GM18520 (cell line): ENCODE data around the gene TRPC1.
"Not testable (repeated sequence)": the region's sequence is repeated elsewhere in the genome, so short reads cannot be mapped to it uniquely, and the experiment has no call there.

Experiments used
- ATAC-seq: cut with Tn5 transposase; IDR thresholded peaks from one replicate; pipeline ENCODE4 v1.9.1; 2021; ENCODE audit not compliant: unreplicated experiment

Gene TRPC1

DNA sequence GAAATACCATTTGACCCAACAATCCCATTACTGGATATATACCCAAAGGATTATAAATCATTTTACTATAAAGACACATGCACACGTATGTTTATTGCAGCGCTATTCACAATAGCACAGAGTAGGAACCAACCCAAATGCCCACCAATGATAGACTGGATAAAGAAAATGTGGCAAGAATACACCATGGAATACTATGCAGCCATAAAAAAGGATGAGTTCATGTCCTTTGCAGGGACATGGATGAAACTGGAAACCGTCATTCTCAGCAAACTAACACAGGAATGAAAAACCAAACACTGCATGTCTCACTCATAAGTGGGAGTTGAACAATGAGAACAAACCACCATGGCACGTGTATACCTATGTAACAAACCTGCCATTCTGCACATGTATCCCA is 26.7 kb downstream of the TRPC1 start:
- ATAC-seq: not testable (repeated sequence)

DNA sequence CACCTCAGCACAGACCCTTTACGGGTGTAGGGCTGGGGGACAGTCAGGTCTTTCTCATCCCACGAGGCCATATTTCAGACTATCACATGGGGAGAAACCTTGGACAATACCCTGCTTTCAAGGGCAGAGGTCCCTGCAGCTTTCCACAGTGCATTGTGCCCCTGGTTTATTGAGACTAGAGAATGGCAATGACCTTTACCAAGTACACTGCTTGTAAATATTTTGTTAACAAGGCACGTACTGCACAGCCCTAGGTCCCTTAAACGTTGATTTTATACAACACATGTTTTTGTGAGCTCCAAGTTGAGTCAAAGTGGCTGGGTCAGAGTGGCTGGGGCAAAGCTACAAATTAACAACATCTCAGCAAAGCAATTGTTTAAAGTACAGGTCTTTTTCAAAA is 28.8 kb downstream of the TRPC1 start:
- ATAC-seq: not testable (repeated sequence)

DNA sequence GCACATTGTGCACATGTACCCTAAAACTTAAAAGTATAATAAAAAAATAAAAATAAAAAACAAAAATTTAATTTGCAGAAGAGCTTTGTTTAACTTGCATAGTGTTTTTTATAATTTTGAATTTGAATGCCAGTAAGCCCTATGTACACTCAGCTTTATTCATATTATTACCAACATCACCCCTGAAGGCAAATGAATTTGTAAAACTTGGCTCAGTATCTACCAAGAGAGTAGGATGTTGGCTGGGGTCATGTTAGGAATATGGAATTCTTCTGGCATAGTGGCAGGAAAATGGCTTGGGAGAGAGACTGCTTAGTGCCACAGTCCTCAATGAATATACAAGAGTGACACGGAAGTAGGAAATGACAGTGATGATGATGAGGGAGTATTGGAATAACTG is 30.7 kb downstream of the TRPC1 start:
- ATAC-seq: no peak

DNA sequence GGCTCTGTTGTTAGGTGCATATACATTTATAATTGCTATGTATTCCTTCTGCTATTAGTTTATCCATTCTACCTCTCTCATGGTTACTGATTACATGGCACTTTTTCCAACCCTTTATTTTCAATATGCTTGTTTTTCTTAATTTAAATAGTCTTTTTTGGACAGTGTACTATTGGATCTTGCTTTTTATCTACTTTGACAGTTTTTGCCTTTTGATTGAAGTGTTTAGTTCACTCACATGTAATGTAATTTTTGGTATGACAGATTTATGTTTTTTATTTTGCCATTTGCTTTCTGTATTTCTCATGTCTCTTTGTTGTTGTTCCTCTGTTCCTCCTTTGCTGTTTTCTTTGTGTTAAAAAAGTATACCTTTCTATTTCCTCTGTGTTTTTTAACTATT is 44.5 kb downstream of the TRPC1 start:
- ATAC-seq: no peak

DNA sequence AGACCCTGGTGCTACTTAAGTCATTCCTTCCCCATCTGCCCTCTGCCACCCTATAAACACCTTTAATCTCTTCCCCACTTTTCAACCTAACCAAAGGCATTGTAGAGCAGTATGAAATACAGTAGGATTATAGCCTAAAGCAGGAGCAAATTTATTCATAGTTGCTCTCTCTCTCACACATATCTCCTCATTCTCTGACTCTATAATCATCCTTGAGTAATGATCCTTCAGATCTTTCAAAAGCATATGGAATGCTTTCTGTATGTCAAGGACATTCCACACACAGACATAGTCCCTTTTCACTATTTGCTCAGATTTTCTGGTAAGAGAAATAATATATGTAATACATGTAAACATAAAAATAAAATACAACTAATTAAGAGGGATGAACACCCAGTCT is 54.1 kb downstream of the TRPC1 start:
- no peak for ATAC-seq

DNA sequence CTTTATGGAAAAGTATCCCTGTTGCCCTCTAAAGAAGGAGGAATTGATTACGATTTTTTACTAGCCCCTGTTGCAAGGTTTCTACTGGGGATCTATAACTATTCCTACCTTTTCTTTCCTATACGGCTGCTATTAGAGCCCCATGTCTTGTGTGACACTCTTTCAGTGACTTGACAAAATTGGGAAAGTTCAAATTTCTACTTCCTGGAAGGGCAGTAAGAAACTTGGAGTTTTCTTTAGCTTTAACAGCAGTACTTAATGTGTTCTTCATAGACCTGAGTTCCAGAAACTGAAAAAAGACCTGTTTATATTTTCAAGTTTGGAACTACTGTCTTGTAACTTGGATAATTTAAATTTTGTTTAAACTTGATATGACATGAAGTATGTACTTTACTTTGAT is 54.7 kb downstream of the TRPC1 start:
- ATAC-seq: no peak

DNA sequence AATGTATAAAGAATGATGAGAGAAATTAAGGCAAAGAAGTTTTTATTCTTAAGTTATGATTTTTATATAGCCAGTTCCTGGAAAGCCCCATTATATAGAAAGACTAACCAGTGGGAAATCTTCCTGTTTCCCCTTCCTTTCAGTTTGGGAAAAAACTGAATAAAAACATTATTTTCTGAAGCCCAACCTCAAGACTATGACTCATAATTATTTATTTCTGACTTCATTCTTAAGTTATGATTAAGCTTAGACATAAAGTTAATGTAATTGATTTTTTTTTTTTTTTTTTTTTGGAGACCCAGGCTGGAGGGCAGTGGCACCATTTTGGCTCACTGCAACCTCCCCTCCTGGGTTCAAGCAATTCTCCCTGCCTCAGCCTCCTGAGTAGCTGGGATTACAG is 55.8 kb downstream of the TRPC1 start:
- ATAC-seq: no peak

DNA sequence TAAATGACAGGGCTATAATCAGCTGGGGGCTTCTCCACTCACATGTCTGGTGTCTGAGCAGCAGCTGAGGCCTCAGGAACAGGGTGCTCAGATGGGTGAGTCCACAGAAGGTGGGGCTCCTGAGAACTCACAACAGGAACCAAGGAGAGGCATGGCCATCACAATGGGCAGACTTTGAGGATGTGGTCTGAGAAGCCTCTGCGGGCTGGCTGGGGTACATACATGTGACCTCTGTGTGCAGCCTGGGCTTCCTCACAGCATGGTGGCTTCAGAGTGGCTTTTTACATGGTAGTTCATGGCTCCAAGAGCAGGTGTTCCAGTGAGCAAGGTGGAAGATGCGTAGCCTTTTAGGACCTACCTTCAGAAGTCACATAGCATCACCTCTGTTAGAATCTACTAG is 58.8 kb downstream of the TRPC1 start:
- ATAC-seq: no peak

DNA sequence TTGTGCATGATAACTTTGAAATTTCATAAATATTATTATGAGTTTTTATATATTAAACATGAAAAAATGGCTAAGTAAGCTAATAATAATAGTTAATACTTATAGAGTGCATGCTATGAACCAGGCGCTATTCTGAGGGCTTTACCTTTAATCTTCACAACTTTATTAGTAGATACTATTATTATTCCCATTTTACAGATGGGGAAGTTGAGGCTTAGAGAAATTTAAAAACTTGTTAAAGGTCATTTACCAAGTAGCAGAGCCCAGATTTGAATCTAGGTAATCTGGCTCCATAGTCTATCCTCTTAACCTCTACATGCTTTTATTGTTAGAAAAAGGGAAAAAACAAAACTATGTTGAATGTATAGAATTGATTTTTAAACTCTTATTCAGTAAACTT is 60.4 kb downstream of the TRPC1 start:
- ATAC-seq: no peak

DNA sequence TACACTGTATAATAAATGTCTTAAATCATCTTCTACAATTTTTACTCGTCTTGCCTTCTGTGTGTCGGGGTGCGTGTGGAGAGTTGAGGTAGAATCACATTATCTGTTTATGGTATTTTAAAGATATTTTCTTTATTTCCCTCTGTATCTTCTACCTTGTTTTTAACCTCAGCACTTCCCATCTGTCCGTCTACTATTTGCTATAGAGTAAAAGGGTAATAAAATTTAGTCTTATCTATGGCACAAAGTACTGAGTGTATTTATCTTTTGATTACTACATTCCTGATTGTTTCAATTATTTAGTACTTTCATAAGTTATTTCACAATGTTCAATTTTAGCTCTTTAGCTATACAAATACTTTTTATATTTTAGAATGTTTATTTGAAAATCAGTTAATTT is 62.2 kb downstream of the TRPC1 start:
- ATAC-seq: no peak

DNA sequence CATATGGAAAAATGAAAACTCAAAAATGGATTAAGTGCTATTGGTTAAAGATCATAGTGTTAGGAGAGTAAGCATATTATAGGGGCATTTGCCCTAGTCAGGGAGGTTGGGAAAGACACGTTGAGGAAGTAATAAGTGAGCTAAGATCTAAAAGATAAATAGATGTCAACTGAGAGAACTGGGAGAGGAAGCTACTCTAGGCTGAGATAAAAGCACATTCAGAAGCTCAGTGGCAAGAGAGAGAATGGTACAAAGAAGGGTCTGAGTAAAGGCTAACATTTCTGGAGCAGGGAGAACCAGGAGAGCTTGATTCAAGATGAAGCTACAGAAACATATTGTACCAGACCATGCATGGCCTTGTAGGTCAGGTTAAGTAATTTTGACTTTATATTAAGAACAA is 63.9 kb downstream of the TRPC1 start:
- ATAC-seq: no peak

DNA sequence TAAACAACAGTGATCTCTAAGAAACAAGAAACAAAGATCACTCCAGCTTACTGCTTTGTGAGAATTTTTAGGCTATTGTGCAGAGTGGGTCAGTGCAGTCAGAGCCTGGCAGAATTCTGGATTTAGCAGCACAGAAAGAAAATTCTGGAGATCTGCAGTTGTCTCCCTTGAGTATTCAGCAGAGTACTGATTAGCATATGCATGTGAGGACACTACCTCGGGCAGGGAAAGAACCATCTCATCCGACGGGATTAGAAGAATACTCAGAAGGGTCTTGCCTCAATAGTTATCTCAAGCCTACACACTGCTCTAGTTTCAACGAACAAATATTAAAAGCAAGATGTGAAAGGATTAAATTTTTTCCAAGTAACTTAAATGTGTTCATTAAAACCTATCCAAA is 70.7 kb downstream of the TRPC1 start:
- no peak for ATAC-seq

DNA sequence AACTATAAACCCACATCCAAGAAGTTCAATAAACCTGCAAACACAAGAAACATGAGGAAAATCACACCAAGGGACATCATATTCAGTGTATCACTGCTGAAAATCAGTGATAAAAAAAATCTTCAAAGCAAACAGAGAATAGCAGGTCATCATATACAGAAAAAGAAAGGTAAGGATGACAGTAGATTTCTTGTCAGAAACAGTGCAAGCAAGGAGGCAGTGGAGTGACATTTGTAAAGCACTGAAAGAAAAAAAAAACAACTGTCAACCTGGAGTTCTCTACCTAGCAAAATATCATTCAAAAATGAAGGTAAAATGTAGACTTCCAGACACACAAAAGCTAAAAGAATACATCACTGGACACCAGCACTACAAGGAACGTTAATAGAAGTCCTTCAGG is 71.5 kb downstream of the TRPC1 start:
- no peak for ATAC-seq

DNA sequence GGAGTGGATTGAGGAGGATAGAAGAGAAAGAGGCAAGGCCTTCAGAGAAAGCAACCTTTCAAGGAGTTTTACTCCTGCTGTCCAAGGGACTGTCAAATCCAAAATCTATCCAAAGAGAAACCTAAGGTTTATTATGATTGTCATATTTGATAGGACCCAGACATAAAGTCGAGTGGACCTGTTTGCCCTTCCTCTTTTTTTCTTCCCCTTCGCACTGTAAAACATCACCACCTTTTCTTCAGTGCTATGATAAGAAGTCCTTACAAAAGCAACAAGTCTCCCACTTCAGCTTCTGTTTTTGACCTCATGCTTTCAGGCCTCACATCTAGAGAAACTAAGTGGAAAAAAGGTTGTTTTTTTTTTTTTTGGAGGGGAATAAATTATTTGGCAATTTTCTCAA is 73.0 kb downstream of the TRPC1 start:
- no peak for ATAC-seq

DNA sequence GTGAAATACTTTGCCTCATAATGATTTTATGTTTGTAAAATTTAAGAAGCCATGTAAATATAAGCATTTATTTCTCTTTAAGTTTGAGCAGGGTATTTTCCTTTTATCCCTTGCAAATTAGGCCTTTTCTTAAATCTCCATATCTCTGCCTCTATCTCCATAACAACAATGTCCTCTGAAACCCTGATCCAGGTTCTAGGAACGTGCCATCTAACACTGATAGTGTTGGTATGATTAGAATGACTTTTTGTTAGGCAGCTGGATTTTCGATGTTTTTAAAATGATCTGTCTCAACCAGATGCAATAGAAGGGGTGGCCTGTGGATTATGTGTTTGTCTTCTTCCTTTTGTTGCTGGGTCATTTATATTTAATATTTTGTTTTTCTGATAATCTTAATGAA is 77.9 kb downstream of the TRPC1 start:
- ATAC-seq: no peak

DNA sequence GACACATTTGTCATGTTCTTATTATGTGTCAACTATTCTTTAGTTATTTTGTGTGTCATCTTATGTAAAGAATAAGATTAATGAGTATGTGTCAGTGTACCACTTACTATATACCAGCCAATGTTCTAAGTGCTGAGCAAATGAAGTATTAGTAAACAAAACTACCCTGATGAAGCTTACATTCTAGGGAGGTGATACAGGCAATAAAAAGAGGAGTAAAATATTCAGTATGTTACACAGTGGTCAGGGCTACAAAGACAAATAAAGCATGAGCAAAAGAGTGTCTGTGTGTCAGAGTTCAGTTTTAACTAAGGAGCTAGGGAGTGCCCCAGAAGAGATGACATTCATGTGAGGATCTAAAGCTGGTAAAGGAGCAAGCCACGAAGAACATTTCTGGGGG is 79.1 kb downstream of the TRPC1 start:
- no peak for ATAC-seq

DNA sequence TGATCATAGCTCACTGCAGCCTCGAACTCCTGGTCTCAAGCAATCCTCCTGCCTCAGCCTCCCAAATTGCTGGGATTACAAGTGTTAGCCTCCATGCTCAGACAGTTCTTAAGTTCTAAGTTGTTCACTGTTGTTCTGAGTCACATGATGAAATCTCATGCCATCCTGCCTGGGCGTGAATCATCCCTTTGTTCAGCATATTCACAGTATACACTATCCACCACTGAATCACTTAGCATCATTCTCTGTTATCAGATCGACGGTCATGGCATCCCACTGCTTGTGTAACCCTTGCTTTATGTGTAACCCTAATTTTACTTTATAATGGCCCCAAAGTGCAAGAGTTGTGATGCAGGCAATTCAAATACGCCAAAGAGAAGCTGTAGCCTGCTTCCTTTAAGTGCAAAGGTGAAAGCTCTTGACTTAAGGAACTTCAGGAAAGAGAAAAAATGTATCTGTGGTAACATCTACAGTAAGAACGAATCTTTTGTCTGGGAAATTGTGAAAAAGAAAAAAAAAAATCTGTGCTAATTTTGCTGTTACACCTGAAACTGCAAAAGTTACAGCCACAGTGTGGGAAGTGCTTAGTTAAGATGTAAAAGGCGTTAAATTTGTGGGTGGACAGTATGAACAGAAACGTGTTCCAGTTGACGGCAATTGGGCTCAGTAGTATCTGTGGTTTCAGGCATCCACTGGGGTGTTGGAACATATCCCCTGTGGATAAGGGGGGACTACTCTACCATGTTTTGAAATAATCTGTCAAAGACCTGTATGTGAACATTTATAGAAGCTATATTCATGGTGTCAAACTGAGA is 84.5 kb downstream of the TRPC1 start:
- ATAC-seq: no peak

DNA sequence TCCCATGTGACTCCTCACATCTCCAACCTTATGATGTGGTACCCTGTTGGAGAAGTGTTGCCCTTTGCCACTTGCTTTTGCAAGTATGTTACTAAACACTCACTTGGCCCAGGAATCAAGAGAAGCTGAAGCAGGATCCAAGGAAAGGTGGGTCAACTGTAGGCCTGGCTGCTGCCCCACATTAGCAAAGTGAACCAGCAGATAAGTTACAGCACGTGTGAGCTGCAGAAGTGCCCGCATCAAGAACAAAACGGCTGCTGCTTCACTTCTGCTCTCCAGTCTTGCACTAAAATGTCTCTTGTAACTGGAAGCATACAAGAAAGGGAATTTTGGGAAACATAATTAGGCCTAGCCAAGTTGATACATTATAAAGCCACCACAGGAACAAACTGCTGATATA is 85.4 kb downstream of the TRPC1 start:
- no peak for ATAC-seq

DNA sequence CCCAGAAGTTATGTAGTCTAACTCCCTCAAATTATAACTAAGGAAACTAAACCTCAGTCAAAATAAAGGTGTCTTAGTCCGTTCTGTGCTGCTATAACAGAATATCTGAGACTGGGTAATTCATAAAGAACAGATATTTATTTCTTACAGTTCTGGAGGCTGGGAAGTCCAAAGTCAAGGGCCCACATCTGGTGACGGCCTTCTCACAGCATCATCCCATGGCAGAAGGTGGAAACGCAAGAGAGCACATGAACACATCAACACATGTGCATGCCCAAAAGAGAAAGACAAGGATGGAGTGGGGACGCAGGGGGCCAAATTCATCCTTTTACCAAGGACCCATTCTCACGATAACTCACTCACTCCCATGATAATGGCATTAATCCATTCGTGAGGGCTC is 92.0 kb downstream of the TRPC1 start:
- ATAC-seq: no peak

DNA sequence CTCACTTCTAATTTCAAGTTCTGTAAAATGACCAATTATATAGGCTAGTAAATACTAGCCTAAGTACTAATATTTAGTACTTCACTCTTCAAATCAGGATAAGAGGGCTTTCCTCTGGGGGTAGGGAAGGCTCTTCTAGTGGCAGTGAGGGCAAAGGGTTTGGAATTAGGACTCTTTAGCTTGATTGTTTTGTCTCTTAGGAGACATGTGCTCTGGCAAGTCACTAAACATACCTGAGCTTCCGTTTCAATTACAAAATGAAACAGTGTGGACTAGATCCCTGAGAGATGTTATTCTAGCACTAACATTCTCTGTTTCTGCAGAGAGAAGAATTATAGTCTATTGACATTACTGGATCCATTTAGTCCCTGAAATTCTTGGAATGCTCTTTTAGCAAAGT is 93.5 kb downstream of the TRPC1 start:
- ATAC-seq: no peak

DNA sequence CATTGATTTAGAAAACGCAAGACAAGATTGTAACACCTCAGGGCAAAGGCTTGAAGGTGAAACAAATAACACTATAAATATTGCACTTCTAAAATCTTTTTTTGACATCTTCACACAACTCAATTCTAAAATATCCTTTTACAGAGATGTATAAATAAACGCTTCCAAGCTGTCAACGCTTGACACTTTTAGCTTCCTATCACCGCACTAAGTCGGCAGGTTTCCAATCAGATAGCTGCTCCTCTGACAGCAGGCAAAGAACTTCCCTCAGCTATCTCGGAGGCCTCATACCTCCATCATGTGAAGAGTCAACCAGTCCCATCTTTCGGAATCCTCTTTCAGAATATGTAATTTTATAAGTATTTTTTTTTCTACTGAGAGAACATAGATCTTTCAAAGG is 94.1 kb downstream of the TRPC1 start:
- ATAC-seq: no peak

DNA sequence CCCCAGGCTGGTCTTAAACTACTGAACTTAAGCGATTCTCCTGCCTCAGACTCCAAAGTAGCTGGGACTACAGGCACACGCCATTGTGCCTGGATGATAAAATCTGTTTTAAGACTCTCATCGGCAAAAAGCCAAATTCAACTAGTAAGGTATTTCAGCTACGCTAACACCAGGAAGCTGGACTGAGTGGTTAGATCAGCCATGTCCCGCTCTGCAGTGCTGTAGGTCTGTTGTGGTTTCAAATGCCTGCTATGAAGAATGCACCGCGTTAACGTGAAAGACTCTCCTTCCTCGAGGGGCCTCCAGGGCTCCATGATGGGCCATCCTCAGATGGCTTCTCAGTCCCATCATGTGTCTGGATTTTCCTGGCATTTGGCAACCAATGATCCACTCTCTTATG is 94.8 kb downstream of the TRPC1 start:
- ATAC-seq: no peak

DNA sequence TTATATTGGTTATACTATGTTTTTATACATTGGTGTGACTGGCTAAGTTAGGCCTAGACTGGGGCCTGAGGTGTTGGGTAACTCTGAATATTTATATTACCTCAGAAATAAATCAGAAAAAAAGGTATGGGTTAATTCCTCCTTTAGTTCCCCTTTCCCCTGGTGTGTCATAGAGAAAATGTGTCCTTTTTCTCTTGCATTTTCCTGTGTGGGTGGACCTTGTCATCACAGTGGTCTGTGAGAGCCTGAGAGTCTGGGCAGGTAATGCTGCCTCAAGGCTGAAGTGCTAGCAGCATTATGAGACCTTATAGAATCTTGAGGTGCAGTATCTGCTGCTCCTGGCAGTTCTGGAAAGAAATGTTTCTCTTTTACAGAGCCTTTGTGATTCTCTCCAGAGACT is 95.3 kb downstream of the TRPC1 start:
- no peak for ATAC-seq
